Activated gamma-delta T cell treated with Interleukin-2 at 50 U/mL for 16 hours (primary cell): Measurements from ENCODE around the gene APOL5.

Experiments
- DNase-seq: peaks from one replicate; pipeline ENCODE4 v3.0.0-alpha.2; 2020

APOL5 gene

DNA sequence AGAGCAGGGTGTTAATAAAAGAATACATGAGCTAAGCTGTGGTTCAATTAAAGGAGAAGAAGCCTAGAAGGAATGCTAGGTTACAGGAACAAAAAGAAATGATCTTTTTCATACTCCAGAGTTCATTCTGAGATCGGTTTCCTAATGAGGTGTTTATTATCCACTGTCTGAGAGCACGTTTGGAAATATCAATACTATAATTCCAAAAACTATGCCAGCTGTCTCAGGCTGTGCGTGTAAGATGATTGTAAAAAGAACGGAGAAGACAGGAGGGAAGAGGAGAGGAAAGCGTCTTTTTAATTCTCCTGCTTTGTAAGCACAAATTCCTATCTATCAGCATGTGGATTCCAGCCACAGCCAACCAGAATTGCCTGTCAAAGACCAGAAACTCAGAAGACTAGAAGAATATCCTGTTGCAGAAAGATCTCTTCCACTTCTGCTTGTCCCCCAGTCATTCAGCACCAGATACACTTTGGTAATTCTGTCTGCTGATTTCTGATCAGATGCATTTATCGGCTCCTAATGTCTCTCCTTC is 25.7 kb downstream of the APOL5 start:
- no peak for DNase-seq

DNA sequence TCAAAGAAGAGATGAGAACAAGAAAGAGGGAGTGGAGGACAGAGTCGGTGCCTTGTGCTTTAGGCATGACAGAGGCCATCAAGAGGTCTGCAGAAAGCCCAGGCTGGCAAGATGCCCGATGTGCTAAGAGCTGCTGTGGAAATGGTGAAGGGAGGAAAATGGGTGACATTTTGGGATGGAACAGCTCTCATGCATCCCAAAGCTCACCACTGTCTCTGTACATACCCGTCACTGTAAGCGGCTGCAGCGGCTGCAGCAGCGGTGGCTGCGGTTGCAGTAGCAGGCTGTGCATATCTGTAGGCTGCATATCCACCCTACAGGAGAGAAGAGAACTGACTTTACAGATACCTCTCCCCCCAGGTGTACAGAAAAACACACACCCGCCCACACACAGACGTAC is 28.6 kb downstream of the APOL5 start:
- DNase-seq: no peak

- no peak for DNase-seq
Measured at GRCh38 chr22:35746946-35747703, 29.5 kb downstream of the APOL5 start.

DNA sequence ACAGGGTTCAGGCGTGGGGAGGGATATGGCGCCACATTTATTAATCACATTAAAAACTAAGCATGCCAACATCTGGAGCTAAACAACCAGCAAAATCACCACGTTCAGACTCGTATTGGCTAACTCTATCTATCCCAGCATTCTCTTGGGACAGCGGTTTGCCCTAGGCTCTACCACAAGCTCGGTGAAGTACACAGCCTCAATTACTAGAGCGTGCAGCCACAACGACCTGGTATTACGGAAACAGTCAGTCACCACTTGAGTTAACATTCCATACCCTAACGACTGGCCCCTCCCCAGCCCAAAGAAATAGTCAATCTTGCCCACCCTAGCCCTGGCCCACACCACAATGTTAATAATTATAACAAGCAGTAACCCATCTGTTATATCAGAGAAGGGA is 32.1 kb downstream of the APOL5 start:
- DNase-seq: no peak

GRCh38 chr22:35752006-35752862 is 34.6 kb downstream of the APOL5 start:
- DNase-seq: no peak

GRCh38 chr22:35752863-35753189 is 35.2 kb downstream of the APOL5 start:
- no peak for DNase-seq

DNA sequence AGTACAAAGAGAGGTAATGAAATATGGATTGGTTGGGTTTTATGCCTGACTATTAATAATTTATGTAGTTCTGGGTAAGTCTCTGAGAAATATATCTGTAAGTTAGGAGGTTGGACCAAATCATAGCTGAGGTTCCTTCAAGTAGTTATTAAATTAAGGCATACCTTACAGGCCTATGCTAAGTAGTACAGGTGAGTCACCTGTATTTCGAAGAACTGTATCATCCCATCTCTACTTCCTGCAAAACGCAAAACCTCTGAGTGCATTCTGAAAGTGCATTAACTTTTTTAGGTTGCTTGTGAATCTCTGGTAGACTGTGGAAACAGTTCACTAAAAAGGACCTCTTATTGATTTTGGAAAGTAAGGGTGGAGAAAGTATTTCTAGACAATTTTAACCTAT is 37.1 kb downstream of the APOL5 start:
- DNase-seq: no peak

- no peak for DNase-seq
Measured at GRCh38 chr22:35756722-35757121, 39.0 kb downstream of the APOL5 start.

DNA sequence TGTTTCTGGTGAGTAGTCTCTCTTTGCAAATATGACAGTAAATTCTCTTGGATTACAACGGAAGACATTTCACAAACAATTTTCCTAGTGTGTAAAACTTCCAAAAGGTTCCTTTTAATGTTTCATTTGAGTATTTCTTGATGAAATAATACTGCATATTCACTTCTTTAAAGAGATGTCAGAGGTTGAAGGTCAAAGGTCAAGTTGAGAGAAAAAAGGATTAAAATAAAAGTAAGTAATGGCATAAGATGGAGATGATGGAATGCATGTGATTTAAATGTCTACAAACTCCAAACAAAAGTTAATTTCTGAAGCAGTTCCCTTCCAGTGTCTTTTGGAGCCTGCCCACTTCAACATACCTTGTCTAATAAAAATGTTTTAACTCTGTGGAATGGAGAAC is 40.7 kb downstream of the APOL5 start:
- no peak for DNase-seq

GRCh38 chr22:35761037-35761436 is 43.4 kb downstream of the APOL5 start:
- DNase-seq: no peak

DNA sequence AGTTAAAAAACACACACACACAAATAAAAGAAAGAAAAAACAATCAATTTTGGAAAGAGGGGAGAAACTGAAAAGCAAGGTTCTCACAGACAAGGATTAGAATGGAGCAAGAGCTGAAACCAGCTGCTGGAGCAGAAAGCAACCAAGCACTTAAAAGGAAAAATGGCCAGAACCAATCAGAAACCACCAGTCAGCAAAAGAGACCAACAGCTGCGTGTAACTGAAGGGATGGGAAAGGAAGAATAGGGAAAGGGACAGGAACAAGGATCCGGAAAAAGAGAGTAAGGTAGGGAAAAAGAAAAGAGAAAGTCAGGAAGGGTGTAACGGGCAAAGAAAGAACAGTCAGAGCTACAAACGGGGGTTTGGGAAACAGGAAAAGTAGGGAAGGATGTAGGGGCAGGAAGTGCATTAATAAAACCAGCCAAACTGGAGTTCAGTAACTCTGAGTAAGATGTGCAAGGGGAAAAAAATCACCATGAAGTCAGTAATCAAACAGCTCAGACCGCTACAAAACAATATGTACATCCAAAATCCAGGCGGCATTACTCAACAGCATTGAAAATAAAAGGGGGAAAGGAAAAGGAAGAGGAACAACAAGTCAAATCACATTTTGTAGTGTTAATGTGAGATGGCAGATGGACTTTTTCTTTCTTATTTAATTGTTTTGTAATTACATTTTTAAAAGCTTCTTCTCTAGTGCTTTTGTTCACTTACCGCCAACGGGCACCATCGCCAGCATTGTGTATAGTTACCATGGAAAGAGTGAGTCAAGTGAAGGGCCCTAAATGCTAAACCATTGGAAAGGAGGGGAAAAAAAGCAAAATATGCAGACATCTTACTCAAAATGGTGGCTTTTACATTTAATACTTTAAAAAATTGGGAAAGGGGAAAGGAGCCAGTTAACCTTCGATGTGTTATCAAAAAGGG is 49.2 kb downstream of the APOL5 start:
- DNase-seq: no peak

- no peak for DNase-seq
Measured at GRCh38 chr22:35769974-35770373, 52.3 kb downstream of the APOL5 start.

- DNase-seq: no peak
Measured at GRCh38 chr22:35775339-35775738, 57.7 kb downstream of the APOL5 start.

DNA sequence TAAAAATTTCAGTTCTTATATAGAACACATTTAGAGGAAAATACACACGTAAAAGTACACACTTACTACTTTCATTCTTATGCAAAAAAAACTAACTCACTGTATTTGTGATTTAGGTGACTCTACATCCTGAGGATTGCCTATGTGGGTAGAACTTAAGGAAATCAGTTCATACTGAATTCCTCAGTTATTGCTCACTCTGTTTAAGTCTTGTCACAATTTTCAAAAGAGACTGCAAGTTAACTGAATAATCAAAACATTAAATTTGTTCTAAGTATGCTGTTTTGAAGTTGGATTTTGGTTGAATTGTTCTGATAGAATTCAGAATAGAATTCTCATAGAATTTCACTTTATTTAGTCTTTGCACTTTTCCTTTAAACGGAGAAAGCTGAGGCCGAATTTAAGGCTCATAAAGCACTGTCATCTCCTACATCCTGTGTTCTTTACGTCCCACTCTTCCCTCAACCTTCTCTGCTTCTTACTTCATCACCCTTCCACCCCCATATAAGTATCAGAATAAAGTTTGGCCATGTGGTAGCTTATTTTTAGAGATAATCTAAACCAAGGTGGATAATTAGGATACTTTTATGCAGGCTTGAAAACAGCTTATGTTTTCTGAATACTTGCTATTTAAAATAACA is 59.8 kb downstream of the APOL5 start:
- DNase-seq: no peak
